Measurements from ENCODE around the gene TTC28. TPM values are rescaled to one million over a fixed set of nuclear protein-coding genes. Genes with fewer than 3 reads are reported as not detected.
"Not testable (repeated sequence)": the region's sequence is repeated elsewhere in the genome, so short reads cannot be mapped to it uniquely, and the experiment has no call there.

TTC28 gene
- total RNA-seq, 2 donors from 2014 or later: 29.2 to 74.6 TPM

- intact Hi-C loops (cut with DNase I): no loop called here
- WGBS: 86% methylated on average over 4 of the region's 4 CpGs
- TF ChIP-seq POLR2AphosphoS5 (IDR thresholded peaks at IDR 0.05) (no peak), CTCF (IDR thresholded peaks at IDR 0.05) (no peak), POLR2A (IDR thresholded peaks at IDR 0.05) (no peak)
Observed at GRCh38 chr22:28670161-28670560, 9.5 kb downstream of the TTC28 start.

GRCh38 chr22:28669387-28669786 lies 10.3 kb downstream of the TTC28 start:
- Histone ChIP-seq H3K27ac (no peak overlapping the region), H3K27me3 (replicated peaks; ENCODE audit: insufficient read depth) (no peaks in the 10 kb centered on the region), H3K9me3 (no peaks in the 10 kb centered on the region), H3K36me3 (no peaks in the 10 kb centered on the region), H3K4me1 (replicated peaks) (no peaks in the 10 kb centered on the region), H3K4me3 (no peak overlapping the region)
- 72% methylated on average over 2 of the region's 2 CpGs for WGBS
- TF ChIP-seq CTCF (IDR thresholded peaks at IDR 0.05): no peak
- TF ChIP-seq POLR2A (IDR thresholded peaks at IDR 0.05): no peak
- no peak for TF ChIP-seq POLR2AphosphoS5 (IDR thresholded peaks at IDR 0.05)
- DNase-seq (ENCODE audit: low spot score): no peak
- intact Hi-C loops (cut with DNase I): no loop called here

More at GRCh38 chr22:28670161-28670560, 9.5 kb downstream of the TTC28 start:
- Histone ChIP-seq H3K4me3 (no peak overlapping the region), H3K4me1 (replicated peaks) (no peaks in the 10 kb centered on the region), H3K36me3 (no peaks in the 10 kb centered on the region), H3K27me3 (replicated peaks; ENCODE audit: insufficient read depth) (no peaks in the 10 kb centered on the region), H3K9me3 (no peaks in the 10 kb centered on the region), H3K27ac (no peak overlapping the region)
- no peak for DNase-seq (ENCODE audit: low spot score)

GRCh38 chr22:28663569-28663942 lies 16.1 kb downstream of the TTC28 start:
- H3K27me3 ChIP-seq (replicated peaks; ENCODE audit: insufficient read depth); H3K9me3 ChIP-seq; H3K36me3 ChIP-seq; H3K27ac ChIP-seq; intact Hi-C loops (cut with DNase I); H3K4me1 ChIP-seq (replicated peaks); DNase-seq (ENCODE audit: low spot score); H3K4me3 ChIP-seq: not testable (repeated sequence)
- WGBS: no CpG with 5 or more reads among the region's 13 CpGs

GRCh38 chr22:28658448-28658847 lies 21.2 kb downstream of the TTC28 start:
- no peak for TF ChIP-seq POLR2A (IDR thresholded peaks at IDR 0.05)
- no peak for TF ChIP-seq CTCF (IDR thresholded peaks at IDR 0.05)
- TF ChIP-seq POLR2AphosphoS5 (IDR thresholded peaks at IDR 0.05): no peak
- WGBS: 45% methylated on average over 3 of the region's 3 CpGs
- Histone ChIP-seq H3K4me3 (no peak overlapping the region), H3K27ac (no peak overlapping the region), H3K27me3 (replicated peaks; ENCODE audit: insufficient read depth) (no peaks in the 10 kb centered on the region), H3K4me1 (replicated peaks) (no peaks in the 10 kb centered on the region), H3K9me3 (no peaks in the 10 kb centered on the region), H3K36me3 (no peaks in the 10 kb centered on the region)
- no peak for DNase-seq (ENCODE audit: low spot score)
- intact Hi-C loops (cut with DNase I): no loop called here

- no peaks in the 10 kb centered on the region for H3K36me3 ChIP-seq
- intact Hi-C loops (cut with DNase I): no loop called here
- H3K27me3 ChIP-seq (replicated peaks; ENCODE audit: insufficient read depth): no peaks in the 10 kb centered on the region
- DNase-seq (ENCODE audit: low spot score): no peak
- no peak overlapping the region for H3K27ac ChIP-seq
- 77% methylated on average over 3 of the region's 3 CpGs for WGBS
- TF ChIP-seq POLR2AphosphoS5 (IDR thresholded peaks at IDR 0.05): no peak
- TF ChIP-seq POLR2A (IDR thresholded peaks at IDR 0.05): no peak
- no peak for TF ChIP-seq CTCF (IDR thresholded peaks at IDR 0.05)
- no peak overlapping the region for H3K4me3 ChIP-seq
- H3K9me3 ChIP-seq: no peaks in the 10 kb centered on the region
- H3K4me1 ChIP-seq (replicated peaks): no peaks in the 10 kb centered on the region
Observed at GRCh38 chr22:28656181-28656580, 23.5 kb downstream of the TTC28 start.
